Caco-2 (cell line): ENCODE results near the gene ILRUN. TPM values are rescaled to one million over a fixed set of nuclear protein-coding genes. Genes with fewer than 3 reads are reported as not detected.
"Not testable (repeated sequence)": the region's sequence is repeated elsewhere in the genome, so short reads cannot be mapped to it uniquely, and the experiment has no call there.

ENCODE experiments used
- Bru-seq: library from RNA; stranded (reverse); fragments of 400-500 nt; gene quantifications from one replicate; lab custom pipeline; 2021; lab: Mats Ljungman, UMichigan
- BruChase-seq, 2 experiments: library from RNA; stranded (reverse); fragments of 400-500 nt; gene quantifications; one replicate each; lab custom pipeline; 2021; lab: Mats Ljungman, UMichigan
- BruUV-seq: library from RNA; stranded (reverse); fragments of 400-500 nt; replicated peaks from 2 replicates; lab custom pipeline; 2021; lab: Mats Ljungman, UMichigan
- CTCF ChIA-PET: fragments of 300-600 bp; sonication (Branson Sonifier 250); formaldehyde crosslinking; loops from one replicate; lab custom pipeline; 2022; ENCODE audit warnings: antibody characterized with exemption; lab: Charles Lee
- POLR2A ChIA-PET: fragments of 300-600 bp; sonication (Branson Sonifier 250); formaldehyde crosslinking; loops from one replicate; lab custom pipeline; 2022; ENCODE audit warnings: antibody characterized with exemption; lab: Charles Lee
- DNase-seq, 2 experiments: peaks; one replicate each; pipeline versions ENCODE4 v3.0.0 to v3.0.0-alpha.2; 2020 to 2022
- H3K27me3 ChIP-seq: replicated peaks from 2 replicates; pipeline ENCODE4 v1.6.0; 2011; ENCODE audit warnings: low read length; ENCODE audit not compliant: control insufficient read depth, insufficient read depth
- H3K36me3 ChIP-seq: 2 replicates; pipeline ENCODE4 v1.5.1; 2011; ENCODE audit warnings: low read length; ENCODE audit not compliant: control insufficient read depth, insufficient read depth
- H3K4me1 ChIP-seq: fragments of 250-450 bp; sonication (Bioruptor Pico); 2 replicates; pipeline ENCODE4 v1.5.1; 2020; ENCODE audit warnings: mild to moderate bottlenecking
- H3K4me3 ChIP-seq: 2 replicates; pipeline ENCODE4 v1.5.1; 2011; ENCODE audit warnings: low read depth, mild to moderate bottlenecking, control low read depth, low read length
- H3K9me3 ChIP-seq: fragments of 250-450 bp; sonication (Bioruptor Pico); 2 replicates; pipeline ENCODE4 v1.5.1; 2020; ENCODE audit warnings: mild to moderate bottlenecking, moderate library complexity
- H3K27ac Mint-ChIP-seq: one replicate; pipeline ENCODE4 v1.8.0; 2022; ENCODE audit warnings: mixed read lengths; ENCODE audit not compliant: unreplicated experiment
- H3K27me3 Mint-ChIP-seq: one replicate; pipeline ENCODE4 v1.8.0; 2022; ENCODE audit warnings: mixed read lengths; ENCODE audit not compliant: insufficient read depth, unreplicated experiment
- H3K36me3 Mint-ChIP-seq: one replicate; pipeline ENCODE4 v1.8.0; 2022; ENCODE audit warnings: mild to moderate bottlenecking, mixed read lengths; ENCODE audit not compliant: insufficient read depth, unreplicated experiment
- H3K4me1 Mint-ChIP-seq: one replicate; pipeline ENCODE4 v1.8.0; 2022; ENCODE audit warnings: low read depth, mixed read lengths; ENCODE audit not compliant: unreplicated experiment
- H3K4me3 Mint-ChIP-seq: one replicate; pipeline ENCODE4 v1.8.0; 2022; ENCODE audit warnings: mild to moderate bottlenecking, moderate library complexity, mixed read lengths; ENCODE audit not compliant: unreplicated experiment
- H3K9me3 Mint-ChIP-seq: one replicate; pipeline ENCODE4 v1.8.0; 2022; ENCODE audit warnings: mixed read lengths; ENCODE audit not compliant: unreplicated experiment
- CTCF ChIP-seq, 2 experiments: fragments of 200-600 bp in 1 of 2; IDR thresholded peaks; 1 replicate in 1 of 2; 2 replicates in 1 of 2; pipeline versions ENCODE4 v1.5.1 to v1.8.0; 2011 to 2022; ENCODE audit warnings: antibody characterized with exemption in 1 of 2, control low read depth in 1 of 2, inconsistent platforms in 1 of 2, low read depth in 1 of 2, low read length in 1 of 2, mild to moderate bottlenecking in 1 of 2, moderate library complexity in 1 of 2; ENCODE audit not compliant: insufficient read depth in 1 of 2, severe bottlenecking in 1 of 2, unreplicated experiment in 1 of 2
- intact Hi-C: fragments of 100-400 bp; cut with micrococcal nuclease; formaldehyde crosslinking; loops from one replicate; pipeline ENCODE4 v1.10.0; 2022; ENCODE audit not compliant: unreplicated experiment
- long read RNA-seq: library from polyadenylated mRNA; stranded (forward); transcript quantifications from one replicate; pipeline ENCODE4 v2.0.0, GENCODE V29; 2022
- total RNA-seq: library from RNA; stranded (reverse); gene quantifications from 2 replicates; pipeline ENCODE4 v1.2.3, GENCODE V29; 2022

ILRUN gene
- 92.1 and 95.9 TPM in 2 replicates for total RNA-seq
- Bru-seq, nascent RNA = percentile 83 among the genes with signal in this experiment
- percentile 82 among the genes with signal in this experiment for BruChase-seq, experiment 1, labeled RNA remaining after a 2-hour chase
- percentile 88 among the genes with signal in this experiment for BruChase-seq, experiment 2, labeled RNA remaining after a 6-hour chase
- long read RNA-seq, full-length matches to known transcripts = 20 of 65 reads
- long read RNA-seq, partial matches to known transcripts = 3 of 65 reads
- long read RNA-seq, other reads (novel, unspliced or antisense) = 42 of 65 reads

- no peaks in the 10 kb centered on the region for H3K9me3 ChIP-seq
- ChIA-PET POLR2A (interaction anchor here (1.0 to 1.9 kb wide), 3 partner anchors 30 to 49 kb away, joined by 5 to 6 read pairs (median 6); no protein-coding TSS in a partner anchor), CTCF (interaction anchor here (0.6 to 1.4 kb wide), 4 partner anchors 40 to 137 kb away, joined by 3 to 10 read pairs (median 4); partner anchors contain the start of gene SNRPC)
- no peaks in the 10 kb centered on the region for H3K27me3 ChIP-seq
- H3K4me3 ChIP-seq = peak within 1 kb of the TSS; percentile 74
- H3K4me3 Mint-ChIP-seq = peak within 1 kb of the TSS; percentile 78
- TF ChIP-seq CTCF (IDR thresholded peaks at IDR 0.05; ENCODE audit: insufficient read depth in 1 of 2, low read depth in 1 of 2, low read length in 1 of 2, severe bottlenecking in 1 of 2, unreplicated experiment in 1 of 2) = no peak
- no peaks in the 10 kb centered on the region for H3K9me3 Mint-ChIP-seq
- intact Hi-C loops = loop anchor here (2.0 kb wide), 2 partner anchors 26 to 48 kb away; no protein-coding TSS in a partner anchor
- H3K36me3 ChIP-seq = no peaks in the 10 kb centered on the region
- peaks cover 29% of the 10 kb centered on the region for H3K4me1 Mint-ChIP-seq
- TSS peak; percentile 99 for BruUV-seq
- H3K36me3 Mint-ChIP-seq = peaks cover 6% of the 10 kb centered on the region
- peak within 1 kb of the TSS; percentile 77 for H3K27ac Mint-ChIP-seq
- H3K27me3 Mint-ChIP-seq = no peaks in the 10 kb centered on the region
- H3K4me1 ChIP-seq = peaks cover 11% of the 10 kb centered on the region
- DNase-seq = peak; percentile 96 to 97
Observed at GRCh38 chr6:34696739-34697543, at the start of gene ILRUN. ILRUN (minus strand) TSS chr6:34696767; CDS start chr6:34696603, 164 bp downstream.

GRCh38 chr6:34745277-34746103 lies 48.9 kb upstream of the ILRUN start:
- Histone ChIP-seq H3K36me3 (no peaks in the 10 kb centered on the region), H3K27me3 (no peaks in the 10 kb centered on the region), H3K9me3 (no peaks in the 10 kb centered on the region), H3K4me3 (no peak overlapping the region), H3K4me1 (peaks cover 32% of the 10 kb centered on the region)
- Mint-ChIP-seq H3K4me1 (peaks cover 24% of the 10 kb centered on the region), H3K9me3 (no peaks in the 10 kb centered on the region), H3K27ac (peak overlapping the region; percentile 88), H3K27me3 (no peaks in the 10 kb centered on the region), H3K36me3 (peaks cover 6% of the 10 kb centered on the region), H3K4me3 (peak overlapping the region; percentile 44)
- no TSS peak for BruUV-seq
- ChIA-PET POLR2A (interaction anchor here (0.6 to 1.9 kb wide), 6 partner anchors 11 to 147 kb away, joined by 3 to 12 read pairs (median 6); partner anchors contain the start of genes BLTP3A, ILRUN and SNRPC), CTCF (interaction anchor here (0.9 to 1.4 kb wide), 4 partner anchors 12 to 136 kb away, joined by 3 to 10 read pairs (median 4); partner anchors contain the start of genes BLTP3A, ILRUN and SNRPC)
- peak; percentile 81 to 83 for DNase-seq
- intact Hi-C loops = loop anchor here (2.0 to 5.0 kb wide), 2 partner anchors 49 to 73 kb away; partner anchors contain the start of gene ILRUN
- TF ChIP-seq CTCF (IDR thresholded peaks at IDR 0.05; ENCODE audit: insufficient read depth in 1 of 2, low read depth in 1 of 2, low read length in 1 of 2, severe bottlenecking in 1 of 2, unreplicated experiment in 1 of 2) = no peak

DNA sequence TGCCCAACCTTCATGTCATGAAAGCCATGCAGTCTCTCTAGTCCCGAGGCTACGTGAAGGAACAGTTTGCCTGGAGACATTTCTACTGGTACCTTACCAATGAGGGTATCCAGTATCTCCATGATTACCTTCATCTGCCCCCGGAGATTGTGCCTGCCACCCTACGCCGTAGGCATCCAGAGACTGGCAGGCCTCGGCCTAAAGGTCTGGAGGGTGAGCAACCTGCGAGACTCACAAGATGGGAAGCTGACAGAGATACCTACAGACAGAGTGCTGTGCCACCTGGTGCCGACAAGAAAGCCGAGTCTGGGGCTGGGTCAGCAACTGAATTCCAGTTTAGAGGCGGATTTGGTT lies 47.7 kb upstream of the ILRUN start:
- H3K4me3 Mint-ChIP-seq, POLR2A ChIA-PET, BruUV-seq, H3K27me3 ChIP-seq, H3K9me3 Mint-ChIP-seq, H3K36me3 Mint-ChIP-seq, CTCF ChIA-PET, H3K9me3 ChIP-seq, DNase-seq, H3K36me3 ChIP-seq, H3K4me3 ChIP-seq, H3K27me3 Mint-ChIP-seq: not testable (repeated sequence)
- Mint-ChIP-seq H3K27ac (peak overlapping the region; percentile 88), H3K4me1 (peaks cover 28% of the 10 kb centered on the region)
- intact Hi-C loops = loop anchor here (2.0 kb wide), 1 partner anchor 47 kb away; the partner anchor contains the start of gene ILRUN
- peaks cover 32% of the 10 kb centered on the region for H3K4me1 ChIP-seq
